Measurements from ENCODE around the gene DIP2B.

The DIP2B gene

GRCh38 chr12:50625029-50625925 lies 120.5 kb downstream of the DIP2B start:
- peaks cover 45% of the 10 kb centered on the region for H3K4me1 Mint-ChIP-seq
- H3K36me3 Mint-ChIP-seq, result peaks cover 24% of the 10 kb centered on the region
- no peaks in the 10 kb centered on the region for H3K27me3 Mint-ChIP-seq
- DNase-seq (ENCODE audit: low spot score in 2 of 2), result no peak
- peak; percentile 31 for ATAC-seq (ENCODE audit: low read depth)
- H3K27ac Mint-ChIP-seq, result peak overlapping the region; percentile 46
- H3K4me3 Mint-ChIP-seq, result peak overlapping the region; percentile 42
- H3K9me3 Mint-ChIP-seq, result peaks cover 1% of the 10 kb centered on the region

- no peak overlapping the region for H3K27ac Mint-ChIP-seq
- DNase-seq (ENCODE audit: low spot score in 2 of 2) (no peak), ATAC-seq (ENCODE audit: low read depth) (peak; percentile 77)
- peaks cover 39% of the 10 kb centered on the region for H3K4me1 Mint-ChIP-seq
- H3K27me3 Mint-ChIP-seq, result no peaks in the 10 kb centered on the region
- H3K9me3 Mint-ChIP-seq, result peaks cover 1% of the 10 kb centered on the region
- peak overlapping the region; percentile 32 for H3K4me3 Mint-ChIP-seq
- peaks cover 28% of the 10 kb centered on the region for H3K36me3 Mint-ChIP-seq
Measured at GRCh38 chr12:50626026-50626425, 121.2 kb downstream of the DIP2B start.

GRCh38 chr12:50627491-50627890 lies 122.7 kb downstream of the DIP2B start:
- Mint-ChIP-seq H3K4me3 (no peak overlapping the region), H3K36me3 (peaks cover 32% of the 10 kb centered on the region), H3K9me3 (peaks cover 1% of the 10 kb centered on the region), H3K4me1 (peaks cover 30% of the 10 kb centered on the region), H3K27me3 (no peaks in the 10 kb centered on the region), H3K27ac (no peak overlapping the region)
- ATAC-seq (ENCODE audit: low read depth), result no peak
- no peak for DNase-seq (ENCODE audit: low spot score in 2 of 2)

- peaks cover 33% of the 10 kb centered on the region for H3K4me1 Mint-ChIP-seq
- no peak for ATAC-seq (ENCODE audit: low read depth)
- H3K27ac Mint-ChIP-seq, result peak overlapping the region; percentile 73
- H3K27me3 Mint-ChIP-seq, result no peaks in the 10 kb centered on the region
- peaks cover 35% of the 10 kb centered on the region for H3K36me3 Mint-ChIP-seq
- no peak for DNase-seq (ENCODE audit: low spot score in 2 of 2)
- peaks cover 1% of the 10 kb centered on the region for H3K9me3 Mint-ChIP-seq
- H3K4me3 Mint-ChIP-seq, result no peak overlapping the region
Measured at GRCh38 chr12:50628394-50628793, 123.6 kb downstream of the DIP2B start.

- DNase-seq (ENCODE audit: low spot score in 2 of 2) (no peak), ATAC-seq (ENCODE audit: low read depth) (no peak)
- Mint-ChIP-seq H3K9me3 (peaks cover 1% of the 10 kb centered on the region), H3K4me1 (peaks cover 18% of the 10 kb centered on the region), H3K36me3 (peaks cover 20% of the 10 kb centered on the region), H3K27ac (peak overlapping the region; percentile 78), H3K27me3 (no peaks in the 10 kb centered on the region), H3K4me3 (no peak overlapping the region)
Measured at GRCh38 chr12:50633955-50634354, 129.2 kb downstream of the DIP2B start.

GRCh38 chr12:50634379-50634778 lies 129.6 kb downstream of the DIP2B start:
- H3K36me3 Mint-ChIP-seq, result peaks cover 16% of the 10 kb centered on the region
- H3K27ac Mint-ChIP-seq, result peak overlapping the region; percentile 78
- H3K4me3 Mint-ChIP-seq, result no peak overlapping the region
- ATAC-seq (ENCODE audit: low read depth), result no peak
- H3K4me1 Mint-ChIP-seq, result peaks cover 16% of the 10 kb centered on the region
- H3K27me3 Mint-ChIP-seq, result no peaks in the 10 kb centered on the region
- H3K9me3 Mint-ChIP-seq, result peaks cover 1% of the 10 kb centered on the region
- no peak for DNase-seq (ENCODE audit: low spot score in 2 of 2)

GRCh38 chr12:50635364-50635763 lies 130.6 kb downstream of the DIP2B start:
- peak overlapping the region; percentile 78 for H3K27ac Mint-ChIP-seq
- ATAC-seq (ENCODE audit: low read depth) (no peak), DNase-seq (ENCODE audit: low spot score in 2 of 2) (no peak)
- no peak overlapping the region for H3K4me3 Mint-ChIP-seq
- peaks cover 13% of the 10 kb centered on the region for H3K36me3 Mint-ChIP-seq
- no peaks in the 10 kb centered on the region for H3K27me3 Mint-ChIP-seq
- peaks cover 18% of the 10 kb centered on the region for H3K4me1 Mint-ChIP-seq
- no peaks in the 10 kb centered on the region for H3K9me3 Mint-ChIP-seq

- H3K36me3 Mint-ChIP-seq, result peaks cover 12% of the 10 kb centered on the region
- H3K4me3 Mint-ChIP-seq, result no peak overlapping the region
- H3K9me3 Mint-ChIP-seq, result no peaks in the 10 kb centered on the region
- peak overlapping the region; percentile 78 for H3K27ac Mint-ChIP-seq
- DNase-seq (ENCODE audit: low spot score in 2 of 2) (no peak), ATAC-seq (ENCODE audit: low read depth) (no peak)
- H3K4me1 Mint-ChIP-seq, result peaks cover 18% of the 10 kb centered on the region
- H3K27me3 Mint-ChIP-seq, result no peaks in the 10 kb centered on the region
Measured at GRCh38 chr12:50635857-50636256, 131.1 kb downstream of the DIP2B start.

GRCh38 chr12:50636505-50636904 lies 131.7 kb downstream of the DIP2B start:
- Mint-ChIP-seq H3K4me3 (no peak overlapping the region), H3K36me3 (peaks cover 11% of the 10 kb centered on the region), H3K4me1 (peaks cover 18% of the 10 kb centered on the region), H3K27me3 (no peaks in the 10 kb centered on the region), H3K27ac (peak overlapping the region; percentile 78), H3K9me3 (no peaks in the 10 kb centered on the region)
- ATAC-seq (ENCODE audit: low read depth), result no peak
- no peak for DNase-seq (ENCODE audit: low spot score in 2 of 2)

GRCh38 chr12:50637870-50638481 lies 133.2 kb downstream of the DIP2B start:
- Mint-ChIP-seq H3K4me1 (peaks cover 21% of the 10 kb centered on the region), H3K27ac (peak overlapping the region; percentile 78), H3K4me3 (no peak overlapping the region), H3K27me3 (no peaks in the 10 kb centered on the region), H3K36me3 (peaks cover 18% of the 10 kb centered on the region), H3K9me3 (no peaks in the 10 kb centered on the region)
- peak; percentile 55 for ATAC-seq (ENCODE audit: low read depth)
- DNase-seq (ENCODE audit: low spot score in 2 of 2), result peak in 1 of 2 donors; percentile 21

- H3K36me3 Mint-ChIP-seq, result peaks cover 17% of the 10 kb centered on the region
- H3K9me3 Mint-ChIP-seq, result no peaks in the 10 kb centered on the region
- H3K27me3 Mint-ChIP-seq, result no peaks in the 10 kb centered on the region
- no peak overlapping the region for H3K27ac Mint-ChIP-seq
- no peak overlapping the region for H3K4me3 Mint-ChIP-seq
- no peak for ATAC-seq (ENCODE audit: low read depth)
- peaks cover 19% of the 10 kb centered on the region for H3K4me1 Mint-ChIP-seq
- no peak for DNase-seq (ENCODE audit: low spot score in 2 of 2)
Measured at GRCh38 chr12:50638482-50638880, 133.7 kb downstream of the DIP2B start.

- no peak for ATAC-seq (ENCODE audit: low read depth)
- no peak overlapping the region for H3K27ac Mint-ChIP-seq
- peaks cover 14% of the 10 kb centered on the region for H3K4me1 Mint-ChIP-seq
- no peak overlapping the region for H3K4me3 Mint-ChIP-seq
- H3K36me3 Mint-ChIP-seq, result peaks cover 17% of the 10 kb centered on the region
- no peaks in the 10 kb centered on the region for H3K9me3 Mint-ChIP-seq
- no peak for DNase-seq (ENCODE audit: low spot score in 2 of 2)
- H3K27me3 Mint-ChIP-seq, result no peaks in the 10 kb centered on the region
Measured at GRCh38 chr12:50639721-50640120, 134.9 kb downstream of the DIP2B start.

GRCh38 chr12:50640321-50640939 lies 135.6 kb downstream of the DIP2B start:
- H3K4me3 Mint-ChIP-seq, result no peak overlapping the region
- no peak for ATAC-seq (ENCODE audit: low read depth)
- no peaks in the 10 kb centered on the region for H3K9me3 Mint-ChIP-seq
- peaks cover 17% of the 10 kb centered on the region for H3K36me3 Mint-ChIP-seq
- H3K27ac Mint-ChIP-seq, result no peak overlapping the region
- H3K27me3 Mint-ChIP-seq, result no peaks in the 10 kb centered on the region
- peaks cover 14% of the 10 kb centered on the region for H3K4me1 Mint-ChIP-seq
- no peak for DNase-seq (ENCODE audit: low spot score in 2 of 2)

GRCh38 chr12:50641566-50641965 lies 136.8 kb downstream of the DIP2B start:
- peaks cover 17% of the 10 kb centered on the region for H3K36me3 Mint-ChIP-seq
- H3K9me3 Mint-ChIP-seq, result no peaks in the 10 kb centered on the region
- no peak overlapping the region for H3K27ac Mint-ChIP-seq
- ATAC-seq (ENCODE audit: low read depth) (no peak), DNase-seq (ENCODE audit: low spot score in 2 of 2) (no peak)
- H3K27me3 Mint-ChIP-seq, result no peaks in the 10 kb centered on the region
- no peak overlapping the region for H3K4me3 Mint-ChIP-seq
- peaks cover 14% of the 10 kb centered on the region for H3K4me1 Mint-ChIP-seq
